ENCODE data around the gene KIF18A.
"Not testable (repeated sequence)": the region's sequence is repeated elsewhere in the genome, so short reads cannot be mapped to it uniquely, and the experiment has no call there.

KIF18A gene

DNA sequence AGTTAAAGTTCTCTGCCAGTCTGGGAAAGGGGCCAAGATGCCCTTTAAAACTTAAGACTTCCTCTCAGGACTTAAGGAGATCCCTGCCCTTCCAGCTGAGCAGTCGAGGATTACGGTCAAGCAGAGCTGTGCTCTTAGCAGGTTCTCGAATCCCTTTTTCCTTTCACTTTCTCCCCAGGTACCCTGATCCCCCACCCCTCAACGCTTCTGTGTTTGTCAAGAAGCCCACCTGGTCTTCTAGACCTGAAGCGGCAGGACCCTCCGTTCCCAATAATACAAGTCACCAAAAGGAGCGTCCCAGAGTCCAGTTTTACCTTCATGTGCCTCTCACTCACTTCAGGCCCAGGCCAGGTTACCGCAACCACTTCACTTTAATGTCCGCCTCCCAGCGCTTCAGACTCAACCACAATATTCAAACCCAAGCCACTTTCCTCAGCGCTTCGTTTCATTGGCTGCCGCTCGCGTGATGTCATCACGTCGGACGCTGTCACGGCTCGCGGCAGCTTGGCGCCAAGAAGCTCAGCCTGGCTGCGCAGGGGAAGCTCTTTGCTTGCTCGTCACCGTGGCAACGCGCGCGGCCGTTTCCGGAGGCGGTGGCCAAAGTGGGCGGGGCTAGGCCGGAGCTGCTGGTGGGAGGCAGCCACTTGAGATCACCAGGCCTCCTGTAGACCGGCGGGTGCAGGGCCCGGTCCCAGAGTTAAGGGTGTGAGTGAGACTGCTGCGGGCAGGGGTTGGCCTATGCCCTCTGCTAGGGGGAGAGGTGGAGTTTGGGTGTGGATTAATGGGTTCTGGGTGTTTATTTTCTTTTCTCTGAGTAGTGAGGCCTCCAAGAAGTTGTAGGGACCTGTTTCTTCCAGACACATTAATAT lies at the start of gene KIF18A, which contains the start of gene METTL15:
KIF18A (minus strand) TSS at position 407 of the 869 bp plus-strand sequence. CDS start 10,209 bp downstream, outside the sequence.
METTL15 (plus strand) TSS at position 639 of the 869 bp plus-strand sequence. CDS start 4,947 bp downstream, outside the sequence.
- peak; percentile 98 for DNase-seq

DNA sequence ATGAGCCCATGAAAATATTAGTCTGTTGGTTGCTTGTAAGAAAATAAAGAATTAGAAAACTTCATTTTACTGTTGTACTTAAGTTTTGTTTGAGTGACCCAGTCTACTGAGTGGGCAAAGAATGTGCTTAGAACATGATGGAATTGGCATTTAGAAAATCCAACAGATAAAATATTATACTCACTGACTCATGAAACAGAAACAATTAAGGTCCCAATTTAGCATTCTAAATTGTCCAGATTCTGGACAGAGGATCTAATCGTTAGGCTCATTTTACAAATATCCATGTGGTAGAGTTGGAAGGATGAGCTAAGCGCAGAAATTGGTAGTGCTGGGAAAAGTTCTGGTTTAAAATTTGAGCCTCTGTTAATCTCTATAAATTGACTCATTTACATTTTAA lies 45.6 kb upstream of the KIF18A start:
- DNase-seq: no peak

DNA sequence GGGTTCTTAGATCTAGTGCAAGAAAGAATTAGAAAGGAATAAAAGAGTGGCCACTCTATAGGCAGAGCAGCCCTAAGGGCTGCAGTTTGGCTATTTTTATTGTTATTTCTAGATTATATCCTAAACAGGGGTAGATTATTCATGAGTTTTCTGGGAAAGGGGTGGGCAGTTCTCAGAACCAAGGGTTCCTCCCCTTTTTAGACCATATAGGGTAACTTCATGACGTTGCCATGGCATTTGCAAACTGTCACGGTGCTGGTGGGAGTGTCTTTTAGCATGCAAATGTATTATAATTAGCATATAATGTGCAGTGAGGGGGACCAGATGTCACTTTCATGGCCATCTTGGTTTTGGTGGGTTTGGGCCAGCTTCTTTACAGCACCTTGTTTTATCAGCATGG lies 44.8 kb upstream of the KIF18A start:
- no peak for DNase-seq

DNA sequence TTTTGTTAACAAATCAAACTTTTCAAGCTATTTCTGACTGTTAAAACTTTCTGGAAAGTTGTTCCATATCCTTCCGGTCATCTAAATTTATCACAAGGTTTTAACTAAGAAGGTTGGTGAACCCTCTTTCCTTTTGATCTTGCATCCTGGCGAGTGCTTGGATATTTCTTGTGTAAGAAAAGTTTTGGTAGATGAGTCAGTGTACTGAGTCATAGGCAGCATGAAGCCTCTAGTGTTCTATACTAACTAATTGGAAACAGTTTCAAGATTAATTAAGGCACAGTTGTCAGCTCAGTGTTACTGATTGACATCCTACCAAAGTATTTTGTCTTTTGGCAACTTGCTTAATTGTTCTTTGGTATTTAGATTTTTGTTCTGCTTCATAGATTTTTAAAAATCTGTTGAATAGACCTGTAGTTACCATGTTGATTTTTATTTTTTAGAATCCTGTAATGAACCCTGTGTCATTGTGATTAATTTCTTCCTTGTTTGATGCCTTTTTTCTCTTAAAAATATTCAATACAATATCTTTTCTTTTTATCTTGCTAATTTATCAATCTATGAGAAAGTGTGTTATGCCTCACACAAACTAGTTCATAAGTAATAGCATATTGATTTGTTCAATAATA lies 38.3 kb upstream of the KIF18A start:
- DNase-seq: no peak

DNA sequence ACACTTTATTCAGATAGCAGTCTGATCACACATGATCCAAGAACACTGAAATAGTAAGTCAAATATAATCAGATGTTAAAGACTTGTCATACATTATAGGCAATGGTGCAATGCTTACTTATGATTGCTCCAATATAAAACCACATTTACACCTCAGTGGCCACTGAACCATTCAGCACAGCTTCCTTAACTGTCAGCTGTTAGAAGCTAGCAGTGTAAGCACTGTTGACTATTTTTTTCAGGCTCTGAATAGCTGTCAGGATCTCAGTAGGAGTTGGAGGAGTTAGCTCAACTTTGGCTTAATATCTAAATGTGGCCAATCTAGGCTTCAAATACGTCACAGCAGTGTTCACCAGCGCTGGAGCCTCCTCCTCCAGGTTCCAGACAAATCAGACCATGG lies 36.9 kb upstream of the KIF18A start:
- no peak for DNase-seq

DNA sequence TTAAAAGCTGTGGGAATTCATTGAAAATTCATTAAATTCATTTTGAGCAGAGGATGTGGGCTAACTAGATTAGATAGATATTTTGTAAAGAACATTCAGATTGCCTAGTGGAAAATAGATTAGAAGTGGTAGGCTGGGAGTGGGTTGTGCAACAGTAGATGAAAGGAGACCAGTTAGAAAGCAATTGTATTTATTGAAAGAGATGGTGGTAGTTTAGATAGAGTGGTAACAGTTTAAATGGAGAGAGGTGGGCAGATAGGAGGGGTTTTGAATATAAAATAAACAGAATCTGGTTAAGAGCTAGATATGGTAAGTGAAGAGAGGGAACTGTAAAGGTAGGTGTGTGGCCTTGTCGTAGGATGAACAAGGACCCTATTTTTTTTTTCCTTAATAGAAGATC lies 34.8 kb upstream of the KIF18A start:
- no peak for DNase-seq

DNA sequence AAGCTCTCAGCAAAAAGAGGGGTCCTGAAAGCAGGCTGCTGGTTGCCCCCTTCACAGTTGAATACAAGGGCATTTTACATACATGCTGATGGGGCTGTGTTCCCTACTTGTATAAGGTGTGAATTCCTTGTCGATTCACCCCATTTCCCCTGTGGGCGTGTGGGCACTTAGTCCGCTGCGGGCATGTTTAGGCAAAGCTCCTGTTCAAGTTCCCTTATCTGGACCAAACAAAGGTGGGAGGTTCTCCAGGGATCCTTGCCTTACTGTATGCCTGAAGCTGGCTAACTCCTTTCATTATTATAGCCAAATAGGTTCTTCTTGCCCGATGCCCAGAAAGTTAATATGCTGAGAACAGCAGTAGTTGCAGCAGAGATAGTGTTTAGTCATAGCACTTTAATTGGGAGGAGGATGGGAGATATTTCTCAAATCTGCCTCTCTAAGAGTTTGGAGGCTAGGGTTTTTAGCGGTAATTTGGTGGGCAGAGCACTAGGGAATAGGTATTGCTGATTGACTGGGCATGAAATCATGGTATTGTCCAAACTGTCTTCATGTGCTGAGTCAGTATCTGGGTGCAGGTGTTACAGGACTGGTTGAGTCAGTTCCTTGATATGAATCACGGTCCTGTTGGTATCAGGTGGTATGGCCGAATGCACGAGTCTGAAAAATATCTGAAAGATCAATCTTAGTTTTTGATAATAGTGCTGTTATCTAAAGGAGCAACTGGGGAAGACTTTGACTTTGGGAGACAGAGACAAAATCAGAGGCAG lies 32.9 kb upstream of the KIF18A start:
- no peak for DNase-seq

DNA sequence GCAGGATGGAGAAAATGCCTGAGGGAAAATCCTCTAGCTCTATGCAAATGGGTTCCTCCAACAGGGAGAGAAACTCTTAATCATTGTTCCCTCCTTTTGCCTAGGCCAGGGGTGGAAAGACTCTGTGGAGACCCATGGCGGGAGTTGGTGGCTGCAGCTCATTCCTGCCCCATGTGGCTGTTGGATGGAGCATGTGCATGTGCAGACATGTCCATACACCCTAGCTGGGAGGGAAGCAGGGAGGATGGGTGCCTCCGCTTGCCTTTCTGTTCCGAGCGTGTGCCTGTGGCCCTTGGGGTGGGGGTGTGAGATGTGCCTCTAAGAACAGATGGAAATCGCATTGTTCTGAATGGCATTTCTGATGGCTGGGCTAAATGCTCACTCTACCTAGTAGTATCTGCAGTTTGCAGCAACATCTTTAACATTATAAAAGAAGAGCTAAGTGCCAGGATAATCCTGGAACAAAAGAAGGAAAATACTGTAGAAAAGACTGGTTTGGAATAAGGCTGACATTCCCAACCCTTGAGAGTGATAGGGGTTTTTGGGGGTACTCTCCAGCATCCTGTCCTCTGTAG lies 32.0 kb upstream of the KIF18A start:
- DNase-seq: no peak

DNA sequence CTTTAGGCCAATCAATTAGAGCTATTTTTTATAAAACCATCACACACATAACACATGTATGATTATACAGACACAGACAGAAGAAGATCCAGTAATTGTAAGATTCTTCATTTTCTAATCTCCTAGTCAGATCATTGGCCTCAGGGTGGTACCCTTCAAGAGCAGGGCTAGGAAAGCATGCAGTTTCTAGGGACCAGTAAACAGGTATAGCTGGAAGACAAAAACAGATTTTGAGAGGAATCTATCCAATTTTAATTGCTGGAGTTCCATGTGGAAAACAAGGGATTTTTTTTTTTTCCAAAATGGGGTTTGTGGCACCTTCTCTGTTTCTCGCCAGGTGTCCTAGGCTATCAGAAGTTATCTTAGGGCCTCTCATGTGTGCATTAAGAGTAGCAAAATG lies 29.9 kb upstream of the KIF18A start:
- DNase-seq: no peak

DNA sequence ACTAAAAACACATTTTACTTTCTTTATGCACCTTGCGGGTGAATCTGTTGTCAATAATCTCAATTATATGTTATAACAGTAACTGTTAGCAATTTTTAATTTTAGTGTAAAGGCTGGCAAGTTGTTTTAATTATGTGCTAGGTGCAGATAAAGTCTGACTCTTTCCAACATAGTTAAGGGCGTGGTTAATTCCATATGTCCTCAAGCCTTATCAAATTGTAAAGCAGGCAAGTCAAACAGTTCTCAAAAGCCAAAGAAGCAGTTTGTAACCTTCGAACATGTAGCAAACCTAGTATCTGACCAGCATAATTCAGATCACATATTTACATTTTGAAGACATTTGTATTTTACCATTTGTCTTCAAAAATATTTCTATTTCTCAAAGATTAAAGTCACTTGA lies 29.4 kb upstream of the KIF18A start:
- no peak for DNase-seq

DNA sequence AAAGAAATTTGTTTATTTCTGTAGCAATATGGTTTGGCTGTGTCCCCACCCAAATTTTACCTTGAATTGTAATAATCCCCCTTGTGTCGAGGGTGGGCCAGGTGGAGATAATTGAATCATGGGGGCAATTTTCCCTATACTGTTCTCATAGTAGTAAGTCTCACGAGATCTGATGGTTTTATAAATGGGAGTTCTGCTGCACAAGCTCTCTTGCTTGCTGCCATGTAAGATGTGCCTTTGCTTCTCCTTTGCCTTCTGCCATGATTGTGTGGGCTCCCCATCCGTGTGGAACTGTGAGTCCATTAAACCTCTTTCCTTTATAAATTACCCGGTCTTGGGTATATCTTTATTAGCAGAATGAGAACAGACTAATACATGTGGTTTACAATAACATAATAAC lies 28.2 kb upstream of the KIF18A start:
- DNase-seq: not testable (repeated sequence)

DNA sequence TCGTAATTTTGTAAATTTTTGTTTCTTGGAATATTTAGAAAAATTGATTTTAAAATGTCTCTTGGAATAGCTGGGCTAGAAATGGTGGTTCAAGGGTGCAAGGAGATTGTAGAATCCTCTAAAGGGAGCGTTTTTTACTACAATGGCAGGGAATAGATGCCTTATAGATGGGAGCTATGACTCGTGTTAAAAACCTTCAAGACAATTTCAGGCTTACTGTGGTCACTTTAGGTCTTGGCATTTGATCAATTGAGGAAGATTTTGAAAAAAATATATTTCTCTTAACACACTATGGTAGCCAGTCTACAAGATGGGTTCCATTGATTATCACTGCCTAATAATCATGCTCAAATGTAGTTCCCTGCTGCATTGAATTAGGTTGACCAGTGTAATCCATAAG lies 25.2 kb upstream of the KIF18A start:
- no peak for DNase-seq

DNA sequence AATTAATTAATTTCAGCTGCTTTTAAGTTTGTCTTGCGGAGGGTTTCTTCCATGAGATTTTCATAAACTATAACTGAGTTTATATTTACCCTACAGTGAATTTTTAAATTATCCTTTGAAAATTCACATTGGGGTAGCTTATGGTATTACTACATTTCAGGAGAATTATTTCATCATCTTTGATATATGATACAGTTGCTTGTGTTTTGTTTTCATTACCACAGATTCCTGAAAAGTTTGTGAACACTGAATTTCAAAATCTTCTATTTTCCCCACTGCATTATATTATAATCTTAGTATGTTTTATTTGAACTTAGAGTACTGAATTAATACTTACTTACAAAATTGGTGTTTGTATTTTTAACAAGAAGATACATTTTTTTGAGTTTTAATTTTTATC lies 24.6 kb upstream of the KIF18A start:
- no peak for DNase-seq

DNA sequence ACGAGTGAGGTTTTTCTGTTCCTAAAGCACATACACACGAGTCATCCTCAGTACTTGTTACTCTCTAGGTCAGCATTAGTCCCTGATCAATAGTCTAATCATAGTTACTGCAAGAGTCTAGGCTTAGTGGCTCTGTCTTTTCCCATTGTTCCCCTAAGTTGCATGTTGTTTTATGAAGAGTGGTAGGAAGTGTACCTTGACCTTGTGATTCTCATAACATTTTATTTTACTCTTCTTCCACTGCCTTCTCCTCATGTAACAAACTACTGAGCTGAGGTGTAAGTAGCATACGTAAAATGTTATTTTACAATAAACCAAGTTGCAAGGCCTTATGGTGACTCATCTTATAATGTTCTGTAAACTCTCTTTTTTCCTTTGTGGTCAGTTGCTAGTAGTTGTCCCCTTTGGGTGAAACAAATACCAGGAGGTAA lies 15.2 kb upstream of the KIF18A start:
- DNase-seq: no peak

DNA sequence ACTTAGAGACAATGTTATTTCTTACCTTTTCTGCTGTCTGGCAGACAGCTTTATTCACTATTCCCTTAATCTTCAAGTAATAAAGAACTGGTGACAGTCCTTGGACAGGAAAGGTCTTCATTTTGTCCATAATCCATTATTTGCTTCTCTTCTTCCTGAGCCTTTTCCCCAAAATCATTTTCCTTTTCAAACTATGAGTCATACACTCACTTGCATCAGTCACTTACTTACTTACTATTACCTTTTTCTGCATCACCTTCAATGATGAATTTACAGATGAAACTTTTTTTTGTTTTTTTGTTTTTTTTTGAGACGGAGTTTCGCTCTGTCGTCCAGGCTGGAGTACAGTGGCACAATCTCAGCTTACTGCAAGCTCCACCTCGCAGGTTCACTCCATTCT lies 9.8 kb upstream of the KIF18A start:
- no peak for DNase-seq

DNA sequence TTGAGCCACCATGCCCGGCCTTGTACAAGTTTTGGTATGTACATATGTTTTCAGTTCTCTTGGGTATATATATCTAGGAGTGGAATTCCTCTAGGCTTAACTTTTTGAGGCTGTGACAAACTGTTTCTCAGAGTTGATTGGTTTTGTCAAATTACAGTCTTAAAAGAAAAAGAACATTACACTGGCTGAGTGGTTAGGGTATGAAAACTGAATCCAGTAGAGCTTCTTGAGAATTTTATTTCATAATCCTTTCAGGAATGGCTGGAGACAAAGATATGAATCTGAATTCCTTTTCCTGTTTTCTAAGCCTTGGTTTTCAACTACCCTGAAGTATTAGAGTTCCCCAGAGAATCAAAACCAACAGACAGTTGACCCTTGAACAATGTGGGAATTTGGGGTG lies 6.8 kb upstream of the KIF18A start:
- no peak for DNase-seq

DNA sequence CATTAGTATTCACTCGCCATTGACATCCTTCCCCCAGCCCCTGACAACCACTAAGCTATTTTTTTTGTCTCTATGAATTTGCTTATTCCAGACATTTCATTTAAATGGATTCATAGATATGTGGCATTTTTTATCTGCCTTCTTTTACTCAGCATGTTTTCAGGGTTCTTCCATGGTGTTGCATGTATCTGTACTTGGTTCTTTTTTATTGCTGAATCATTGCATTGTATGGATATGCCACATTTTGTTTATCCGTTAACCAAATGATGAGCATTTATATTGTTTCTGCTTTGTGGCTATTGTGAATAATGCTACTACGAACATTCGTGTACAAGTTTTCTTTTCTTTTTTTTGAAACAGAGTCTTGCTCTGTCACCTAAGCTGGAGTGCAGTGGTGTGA lies 6.2 kb upstream of the KIF18A start:
- DNase-seq: no peak

DNA sequence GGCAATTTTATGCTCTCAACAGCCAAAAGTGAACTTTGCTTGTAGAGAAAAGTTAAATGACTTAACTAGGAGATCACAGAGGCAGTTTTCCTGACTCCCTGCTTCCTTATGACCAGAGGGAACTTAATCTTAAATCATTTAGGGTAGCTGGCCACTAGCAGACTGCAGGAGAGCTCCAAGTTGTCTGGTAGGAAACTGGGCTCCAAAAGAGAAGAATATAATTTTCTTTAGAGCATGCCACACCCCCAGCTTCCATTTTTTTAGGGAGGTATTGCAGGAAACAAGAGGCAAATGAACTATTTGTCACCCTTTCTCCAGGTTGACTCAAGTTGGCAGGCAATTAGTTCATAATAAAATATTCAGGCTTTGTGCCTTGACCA lies 2.9 kb upstream of the KIF18A start:
- DNase-seq: no peak

DNA sequence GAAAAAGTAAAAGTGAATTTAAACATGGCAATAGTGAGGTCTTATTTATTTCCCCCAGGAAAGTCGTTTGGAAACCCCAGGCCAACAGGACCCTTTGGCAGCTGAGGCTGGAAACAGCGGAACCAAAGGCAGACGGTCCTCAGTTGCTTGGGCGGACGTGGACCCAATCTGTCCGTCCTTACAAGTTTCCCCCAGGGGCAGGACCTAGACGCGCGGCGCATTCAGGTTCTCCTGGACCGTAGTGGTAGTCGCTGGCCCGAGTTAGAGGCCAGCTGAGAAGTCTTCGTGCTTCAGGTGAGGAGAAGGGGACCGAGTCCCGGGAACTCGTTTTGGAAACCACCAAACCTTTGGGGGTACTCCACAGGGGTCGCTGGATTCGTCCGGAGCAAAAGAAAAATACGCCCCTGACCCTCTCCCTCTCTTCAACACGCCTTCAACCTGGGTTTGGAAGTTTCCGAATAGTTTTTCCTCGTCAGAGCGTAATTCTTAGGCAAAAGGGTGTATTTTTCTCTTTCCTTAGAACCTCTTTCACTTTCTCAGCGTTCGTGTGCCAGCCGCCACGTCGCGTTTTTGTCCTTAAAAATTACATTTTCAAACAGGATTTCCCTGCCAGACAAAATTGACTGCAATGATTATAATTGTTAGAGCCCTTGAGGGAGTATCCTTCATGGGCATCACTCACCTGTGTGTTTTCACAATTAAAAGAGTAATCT lies 2.3 kb upstream of the KIF18A start:
- no peak for DNase-seq

DNA sequence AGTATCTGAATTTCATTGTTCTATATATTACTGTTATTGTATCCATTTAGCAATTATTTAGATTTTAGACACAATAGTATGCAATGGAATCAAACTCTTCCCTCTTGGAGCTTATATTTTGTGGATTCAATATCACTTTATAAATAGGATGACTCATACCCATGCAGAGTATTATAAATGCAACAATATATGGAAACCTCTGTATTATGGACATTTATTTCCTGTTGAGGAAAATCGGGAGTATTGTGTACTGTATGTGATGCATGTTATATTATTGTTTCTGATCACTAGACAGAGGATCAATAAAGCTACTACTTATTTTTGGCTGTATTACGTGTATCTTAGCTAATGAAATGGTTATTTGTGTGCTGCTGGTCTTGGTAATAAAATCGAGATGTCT lies 1.0 kb upstream of the KIF18A start:
- DNase-seq: no peak

DNA sequence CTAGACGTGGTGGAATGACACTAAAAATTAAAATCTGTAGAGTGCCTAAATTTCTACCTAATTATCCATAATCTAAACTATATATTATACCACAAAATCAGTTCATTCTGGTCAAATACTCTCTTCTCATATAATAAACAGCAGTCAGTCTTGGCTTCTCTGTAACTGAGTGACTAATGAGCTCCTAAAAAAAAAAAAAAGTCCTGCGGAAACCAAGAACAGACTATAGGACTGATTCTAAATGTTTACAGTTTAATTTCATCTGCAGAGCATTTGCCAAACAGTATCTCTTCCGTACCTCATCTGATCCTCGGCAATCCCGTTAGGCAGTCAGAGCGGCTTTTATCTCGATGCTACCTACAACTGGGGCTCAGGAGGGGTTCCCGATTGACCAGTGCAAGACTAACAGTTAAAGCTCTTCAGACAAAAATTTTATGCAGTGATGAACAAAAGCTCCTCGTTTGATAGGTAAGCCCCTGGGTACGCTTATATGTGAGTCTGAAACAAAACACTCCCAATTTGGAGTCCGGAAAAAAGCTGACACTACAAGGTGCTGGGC lies 686 bp downstream of the KIF18A start:
- no peak for DNase-seq

DNA sequence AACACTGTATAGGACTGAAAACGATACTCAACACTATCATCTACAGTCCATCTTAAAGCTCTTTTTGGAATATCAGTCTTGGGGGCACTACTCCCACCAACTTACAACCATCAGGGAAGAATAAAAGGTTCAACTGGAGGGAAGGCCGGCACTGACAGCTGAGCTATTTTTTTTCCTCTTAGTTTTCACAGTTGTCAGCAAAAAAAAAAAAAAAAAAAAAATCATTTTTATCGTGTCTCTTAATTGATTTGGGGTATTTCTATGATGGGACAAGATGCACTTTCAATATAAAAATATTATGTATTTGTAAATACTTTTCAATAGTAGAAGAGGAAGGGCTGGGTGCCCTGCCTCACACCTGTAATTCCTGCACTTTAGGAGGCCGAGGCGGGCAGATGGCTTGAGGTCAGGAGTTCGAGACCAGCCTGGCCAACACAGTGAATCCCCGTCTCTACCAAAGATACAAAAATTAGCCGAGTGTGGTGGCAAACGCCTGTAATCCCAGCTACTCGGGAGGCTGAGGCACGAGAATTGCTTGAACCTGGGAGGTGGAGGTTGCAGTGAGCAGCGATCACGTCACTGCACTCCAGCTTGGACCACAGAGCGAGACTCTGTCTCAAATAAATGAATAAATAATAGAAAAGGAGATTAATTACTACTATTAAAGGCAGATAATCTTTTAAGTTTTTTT lies 1.5 kb downstream of the KIF18A start:
- DNase-seq: no peak

Data from NCI-H2107 (cell line).